HG03066 (cell line): Measurements from ENCODE around the gene MSH2.

ENCODE experiments used
- ATAC-seq: cut with Tn5 transposase; IDR thresholded peaks from one replicate; pipeline ENCODE4 v1.9.1; 2021; ENCODE audit warnings: low read depth; ENCODE audit not compliant: unreplicated experiment

MSH2 gene

DNA sequence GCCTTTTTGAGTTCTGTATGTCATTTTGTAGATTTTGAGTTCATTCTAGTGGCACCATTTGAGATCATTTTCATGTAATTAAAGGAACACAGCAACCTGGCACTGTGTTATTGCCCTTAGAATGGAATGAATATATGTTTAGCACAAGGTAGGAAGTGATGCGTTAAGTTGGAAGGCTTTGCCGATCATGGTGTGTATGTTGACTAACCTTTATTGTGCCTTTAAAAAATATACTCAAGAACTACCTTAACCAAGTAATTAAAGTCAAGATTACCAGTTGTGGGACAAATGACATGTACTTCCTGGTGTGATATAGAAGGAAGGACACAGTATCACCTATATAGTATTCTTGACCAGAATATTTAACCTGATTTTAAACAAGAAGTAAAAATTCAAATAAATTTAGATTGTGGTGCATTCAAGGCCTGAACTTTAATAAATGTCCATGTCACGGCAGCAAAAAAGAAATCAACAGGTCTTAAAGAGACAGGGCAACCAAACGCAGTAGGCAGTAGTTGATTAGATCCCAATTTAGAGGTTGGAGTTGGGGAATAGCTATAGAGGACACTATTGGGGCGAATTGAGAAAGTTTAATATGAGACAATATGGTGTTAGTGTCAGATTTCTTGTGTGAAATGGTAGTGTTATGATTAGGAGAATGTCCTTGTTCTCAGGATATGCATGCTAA is 68.6 kb downstream of the MSH2 start:
- no peak for ATAC-seq

DNA sequence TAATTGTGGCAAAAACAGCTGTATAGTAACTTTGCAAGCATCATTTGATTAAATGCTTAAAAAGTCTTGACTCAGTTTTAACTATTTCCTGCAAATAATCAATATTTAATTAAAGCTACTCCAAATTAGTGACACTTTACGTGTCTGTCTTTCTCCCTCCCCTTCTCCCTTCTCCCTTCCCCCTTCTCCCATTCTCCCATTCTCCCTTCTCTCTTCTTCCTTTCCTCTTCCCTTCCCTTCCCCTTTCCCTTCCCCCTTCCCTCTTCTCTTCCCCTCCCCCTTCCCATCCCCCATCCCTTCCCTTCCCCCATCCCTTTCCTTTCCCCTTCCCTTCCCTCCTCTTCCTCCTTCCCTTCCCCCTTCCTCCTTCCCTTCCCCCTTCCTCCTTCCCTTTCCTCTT is 76.9 kb downstream of the MSH2 start:
- no peak for ATAC-seq

DNA sequence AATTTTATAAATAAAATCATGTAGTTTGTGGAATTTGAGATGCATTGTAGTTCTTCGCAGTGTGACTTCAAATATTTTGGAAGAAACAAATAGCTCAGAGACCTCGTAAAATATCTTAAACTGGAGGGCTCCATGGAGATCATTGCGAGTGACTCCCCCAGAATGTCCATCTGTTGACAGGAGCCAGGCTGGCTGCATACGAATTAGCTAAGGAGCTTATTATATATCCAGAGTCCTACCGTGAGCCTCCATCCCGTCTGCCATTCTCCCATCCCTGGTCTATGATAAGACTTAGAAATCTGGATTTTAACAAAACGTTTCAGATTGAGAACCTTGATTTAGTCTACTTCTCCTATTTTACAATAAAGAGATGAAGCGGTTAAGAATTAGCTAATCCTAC is 80.2 kb downstream of the MSH2 start:
- ATAC-seq = no peak

DNA sequence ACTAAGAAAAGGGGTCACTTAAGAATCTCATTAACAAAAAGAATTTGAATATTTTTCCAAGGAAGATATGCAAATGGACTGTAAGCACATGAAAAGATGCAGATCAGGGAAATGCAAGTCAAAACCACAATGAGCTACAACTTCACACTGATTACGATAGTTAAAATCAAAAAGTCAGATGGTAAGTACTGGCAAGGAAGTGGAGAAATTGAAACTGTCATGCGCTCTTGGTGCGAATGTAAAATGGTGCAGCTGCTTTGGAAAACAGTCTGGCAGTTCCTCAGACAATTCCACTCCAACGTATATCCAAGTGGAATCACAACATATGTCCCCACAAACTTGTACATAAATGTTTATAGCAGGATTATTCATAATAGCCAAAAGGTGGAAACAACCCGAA is 81.4 kb downstream of the MSH2 start:
- no peak for ATAC-seq

DNA sequence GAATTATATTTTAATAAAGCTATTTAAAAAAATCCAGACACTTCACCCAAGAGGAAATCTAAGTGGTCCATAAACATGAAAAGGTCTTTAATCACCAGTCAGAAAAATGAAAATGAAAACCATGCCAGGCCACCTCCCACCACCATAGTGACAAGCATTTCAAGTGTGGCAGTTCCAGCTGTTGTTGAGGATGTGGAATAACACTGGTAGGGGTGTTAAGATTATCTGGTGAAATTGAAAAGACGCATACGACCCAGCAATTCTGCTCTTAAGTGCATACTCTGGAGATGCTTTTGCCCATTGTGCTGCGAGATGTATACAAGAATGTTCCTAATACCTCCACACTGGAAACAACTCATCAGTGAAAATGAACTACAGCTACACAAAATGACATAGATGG is 82.2 kb downstream of the MSH2 start:
- ATAC-seq = no peak

DNA sequence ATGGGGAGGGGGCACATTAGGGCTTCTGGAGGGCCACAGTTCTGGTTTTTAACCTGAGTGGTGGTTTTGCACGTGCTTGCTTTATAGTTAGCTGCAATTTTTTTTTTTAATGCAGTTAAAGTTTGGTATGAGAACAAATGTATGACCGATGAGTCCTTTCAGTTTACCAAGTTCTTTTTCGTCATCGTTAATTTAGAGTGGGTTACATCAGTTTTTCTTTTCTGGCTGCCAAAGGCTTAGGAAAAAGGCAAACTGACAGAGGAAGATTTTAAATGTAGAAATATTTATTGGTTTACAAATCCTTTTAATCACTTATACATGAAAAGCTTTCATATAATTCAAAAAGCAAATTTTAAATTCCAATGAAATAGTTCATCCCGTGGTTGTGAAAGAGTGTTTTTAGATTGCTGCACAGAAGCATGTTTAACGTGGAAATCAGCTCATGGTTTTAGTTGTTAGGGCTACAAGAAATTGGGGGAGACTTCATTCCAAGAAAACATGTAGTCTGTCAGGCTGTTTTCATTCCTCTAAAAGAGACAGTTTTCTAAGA is 82.9 kb downstream of the MSH2 start:
- no peak for ATAC-seq

DNA sequence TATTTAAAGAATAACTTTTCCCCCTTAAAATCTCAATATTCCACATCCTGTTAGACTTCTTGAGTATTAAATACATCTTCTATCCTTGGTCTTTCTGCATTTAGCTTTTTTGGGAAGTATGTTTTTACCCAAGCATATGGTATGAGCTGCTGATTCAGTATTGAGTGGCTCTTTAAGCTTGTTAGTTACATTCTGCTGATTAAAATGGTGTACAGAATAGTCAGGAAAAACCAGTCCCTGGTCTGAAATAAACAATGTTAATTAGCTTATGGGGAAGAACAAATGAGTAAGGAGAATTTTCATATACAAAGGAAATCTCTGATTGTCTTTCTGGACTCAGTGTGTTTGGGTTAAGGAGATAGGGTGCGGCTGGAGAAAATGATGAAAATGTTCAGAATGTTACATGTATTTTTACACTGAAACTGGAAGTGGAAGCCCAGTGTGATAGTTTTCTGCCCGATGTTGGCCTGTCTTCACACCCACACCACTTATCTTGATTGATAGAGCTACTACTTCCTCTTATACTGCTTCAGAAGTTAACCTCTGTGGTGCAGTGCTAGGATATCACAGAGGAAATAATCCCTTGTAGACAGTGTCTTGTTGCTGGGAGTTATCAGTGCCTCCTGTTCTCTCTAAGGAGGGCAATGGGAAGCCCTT is 84.0 kb downstream of the MSH2 start:
- peak; percentile 95 for ATAC-seq

DNA sequence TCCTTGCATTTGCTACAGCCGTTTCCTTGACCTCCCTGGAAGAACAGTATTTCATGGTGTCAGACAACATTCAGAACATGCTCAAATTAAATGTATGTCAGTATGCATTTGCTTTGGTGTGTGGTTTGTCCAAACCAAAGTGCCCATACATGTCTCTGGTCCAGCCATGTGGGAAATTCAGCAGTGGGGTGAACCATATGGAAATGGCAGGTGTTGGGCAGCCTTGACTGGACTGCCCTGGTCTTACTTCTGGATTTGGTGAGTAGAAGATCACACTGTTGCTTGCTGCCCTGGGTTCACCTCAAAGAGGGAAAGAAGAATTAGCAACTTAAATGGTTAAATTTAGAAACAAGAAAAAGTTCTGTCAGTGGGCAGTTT is 84.5 kb downstream of the MSH2 start:
- no peak for ATAC-seq

DNA sequence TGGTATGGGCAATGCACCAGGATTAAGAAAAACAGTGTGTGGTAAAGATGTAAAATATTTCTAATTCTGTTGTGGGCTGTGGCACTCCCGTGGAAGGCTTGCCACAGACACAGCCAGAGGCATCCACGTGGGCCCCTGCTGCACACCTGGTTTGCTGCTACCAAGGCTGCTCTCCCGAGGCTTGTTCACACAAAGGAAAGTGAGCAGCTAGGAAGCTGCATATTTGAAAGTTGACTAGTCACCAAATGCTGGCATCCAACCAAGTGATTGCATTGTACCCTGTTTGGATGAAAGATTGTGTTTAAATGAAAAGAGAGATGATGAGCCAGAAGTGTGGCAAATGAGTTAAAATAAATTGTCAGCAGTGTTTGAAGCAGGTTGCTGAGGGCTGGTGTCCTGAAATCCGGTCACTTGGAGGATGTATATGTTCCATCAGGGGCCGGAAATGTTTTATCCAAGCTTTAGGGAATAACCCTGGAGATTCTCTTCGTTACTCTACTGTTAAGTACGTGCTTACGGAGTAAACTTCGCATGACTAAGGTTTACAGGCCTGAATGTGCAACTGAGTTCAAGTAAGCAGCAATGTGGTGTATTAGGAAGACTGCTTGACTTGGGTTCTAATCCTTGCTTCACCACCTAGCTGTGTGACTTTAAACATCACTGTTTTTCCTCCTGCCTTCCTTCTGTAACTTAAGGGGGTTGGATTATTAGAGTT is 86.1 kb downstream of the MSH2 start:
- no peak for ATAC-seq

DNA sequence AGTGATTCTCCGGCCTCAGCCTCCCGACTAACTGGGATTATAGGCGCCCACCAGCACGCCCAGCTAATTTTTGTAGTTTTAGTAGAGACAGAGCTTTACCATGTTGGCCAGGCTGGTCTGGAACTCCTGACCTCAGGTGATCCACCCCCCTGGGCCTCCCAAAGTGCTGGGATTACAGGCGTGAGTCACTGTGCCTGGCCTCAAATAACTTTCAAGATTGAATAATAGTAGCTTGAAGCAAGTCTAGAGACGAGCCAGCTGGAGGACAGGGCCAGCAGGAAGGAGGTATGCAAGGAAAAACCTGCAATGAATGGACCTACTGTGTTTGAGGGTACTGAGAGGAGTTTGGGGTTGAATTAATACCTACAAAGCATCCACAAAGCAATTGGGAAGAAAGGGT is 87.5 kb downstream of the MSH2 start:
- no peak for ATAC-seq

DNA sequence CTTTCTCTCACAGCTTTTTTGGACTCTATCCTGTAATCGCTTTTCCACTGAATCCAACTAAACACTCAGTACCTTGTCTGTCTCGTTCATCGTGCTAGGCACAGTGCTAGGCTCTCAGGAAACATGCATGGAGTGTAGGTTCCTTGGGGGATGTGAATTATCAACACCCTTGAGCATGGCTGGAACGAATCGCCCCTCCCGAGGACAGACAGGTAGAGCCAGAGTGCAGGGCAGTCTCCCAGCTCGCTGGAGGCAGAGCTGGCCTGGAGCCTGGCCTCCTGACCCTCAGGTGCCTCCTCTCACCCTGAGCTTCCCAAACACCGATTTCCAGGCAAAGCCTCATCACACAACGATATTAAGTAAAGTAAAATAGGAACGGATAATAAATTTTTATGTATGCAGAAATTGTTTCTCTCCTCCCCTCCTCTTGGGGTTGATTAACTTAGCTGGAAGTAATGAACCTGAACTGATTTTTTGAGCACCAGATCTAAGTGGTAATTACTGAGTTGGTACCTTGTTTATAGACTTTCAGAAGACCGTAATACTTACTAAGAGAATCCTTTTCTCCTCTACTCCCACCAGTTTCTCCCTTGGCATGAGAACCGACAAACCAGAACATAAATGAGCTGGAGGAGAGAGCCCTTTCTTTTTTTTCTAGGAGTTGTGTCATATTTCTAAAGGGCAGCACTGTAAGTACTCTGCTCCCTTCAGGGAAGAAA is 90.5 kb downstream of the MSH2 start:
- no peak for ATAC-seq

DNA sequence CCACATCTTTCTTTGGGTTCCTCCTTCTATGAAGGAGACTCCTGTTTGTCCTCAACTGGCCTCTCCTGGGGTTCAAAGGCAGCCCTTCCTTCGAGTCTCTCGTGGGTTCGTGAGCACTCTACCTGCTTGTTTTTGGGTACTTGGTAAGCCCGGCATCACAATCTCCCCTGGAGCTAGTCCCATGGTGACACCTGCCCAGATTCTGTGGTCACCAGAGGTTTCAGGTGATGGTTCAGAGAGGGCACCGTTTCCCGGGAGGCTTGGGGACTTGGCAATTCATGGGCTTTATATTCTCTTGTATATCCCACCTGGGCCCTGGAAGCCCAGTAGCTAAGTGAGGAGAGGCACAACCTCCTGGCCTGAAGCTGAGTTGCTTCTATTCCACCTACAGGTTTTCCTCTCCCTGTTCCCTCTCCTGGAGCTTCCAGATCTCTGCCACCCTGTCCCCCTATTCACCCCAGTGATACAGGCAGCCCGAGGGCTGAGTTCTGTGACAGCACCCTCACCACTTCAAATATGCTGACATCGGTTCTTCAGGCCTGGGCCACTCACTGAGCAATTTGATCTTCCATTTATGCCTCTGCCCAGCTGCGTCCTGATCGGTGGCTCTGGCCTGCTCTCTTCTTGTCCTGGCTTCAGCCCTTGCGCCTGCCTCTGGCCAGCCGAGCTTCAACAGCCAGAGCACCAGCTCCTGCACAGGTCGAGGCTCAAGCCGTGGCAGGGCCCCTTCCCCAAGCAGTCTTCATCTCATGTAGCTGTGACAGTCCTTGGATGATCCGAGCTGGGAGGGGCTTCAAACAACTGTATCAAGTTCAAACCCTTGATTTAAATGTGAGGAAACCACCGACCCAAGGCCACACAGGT is 91.5 kb downstream of the MSH2 start:
- no peak for ATAC-seq

DNA sequence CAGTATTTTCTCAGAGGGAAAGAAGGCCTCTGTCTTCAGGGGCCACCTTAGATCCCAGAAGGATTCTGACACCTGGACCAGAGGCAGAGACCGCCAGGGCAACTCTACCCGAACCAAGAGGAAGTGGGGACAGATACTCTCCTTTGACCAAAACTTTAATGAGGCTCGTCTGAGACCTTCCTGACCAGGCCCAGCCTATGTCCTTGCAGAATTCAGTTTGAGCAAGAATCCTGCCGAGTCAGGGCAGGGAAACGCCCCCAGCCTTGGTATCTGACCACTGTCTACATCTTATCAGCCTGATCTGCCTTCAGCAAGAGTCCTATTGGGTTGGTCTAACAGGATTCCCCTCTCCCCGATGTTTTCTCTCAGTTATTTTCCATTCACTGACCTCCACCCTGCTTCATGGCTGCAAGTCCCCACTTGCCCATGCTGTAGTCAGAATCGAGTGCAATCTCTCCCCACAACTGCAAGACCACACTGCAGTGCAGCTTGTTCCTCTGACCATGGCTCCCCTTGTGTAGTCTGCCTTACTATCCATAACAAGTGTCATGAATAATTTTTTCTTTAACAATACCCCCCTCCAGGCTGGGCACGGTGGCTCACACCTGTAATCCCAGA is 95.0 kb downstream of the MSH2 start:
- ATAC-seq = no peak

DNA sequence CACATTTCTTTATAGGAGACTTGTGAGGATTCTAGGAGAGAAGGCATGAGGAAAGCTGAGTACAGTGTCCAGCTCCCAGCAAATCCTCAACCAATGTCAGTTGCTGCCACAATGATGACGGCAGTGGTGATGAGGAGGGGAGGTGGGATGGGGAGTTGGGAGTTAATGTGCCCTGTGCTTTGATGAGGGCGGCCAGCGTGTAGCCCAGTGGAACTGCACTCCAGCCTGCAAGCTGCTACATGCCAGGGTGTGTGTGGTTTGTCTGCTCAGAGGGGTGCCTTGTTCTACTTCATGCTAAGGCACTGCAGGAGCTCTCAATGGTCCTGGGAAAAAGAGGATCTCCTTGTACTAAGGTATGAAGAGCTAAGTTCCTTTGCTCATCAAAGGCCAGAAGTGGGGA is 96.1 kb downstream of the MSH2 start:
- ATAC-seq = no peak

DNA sequence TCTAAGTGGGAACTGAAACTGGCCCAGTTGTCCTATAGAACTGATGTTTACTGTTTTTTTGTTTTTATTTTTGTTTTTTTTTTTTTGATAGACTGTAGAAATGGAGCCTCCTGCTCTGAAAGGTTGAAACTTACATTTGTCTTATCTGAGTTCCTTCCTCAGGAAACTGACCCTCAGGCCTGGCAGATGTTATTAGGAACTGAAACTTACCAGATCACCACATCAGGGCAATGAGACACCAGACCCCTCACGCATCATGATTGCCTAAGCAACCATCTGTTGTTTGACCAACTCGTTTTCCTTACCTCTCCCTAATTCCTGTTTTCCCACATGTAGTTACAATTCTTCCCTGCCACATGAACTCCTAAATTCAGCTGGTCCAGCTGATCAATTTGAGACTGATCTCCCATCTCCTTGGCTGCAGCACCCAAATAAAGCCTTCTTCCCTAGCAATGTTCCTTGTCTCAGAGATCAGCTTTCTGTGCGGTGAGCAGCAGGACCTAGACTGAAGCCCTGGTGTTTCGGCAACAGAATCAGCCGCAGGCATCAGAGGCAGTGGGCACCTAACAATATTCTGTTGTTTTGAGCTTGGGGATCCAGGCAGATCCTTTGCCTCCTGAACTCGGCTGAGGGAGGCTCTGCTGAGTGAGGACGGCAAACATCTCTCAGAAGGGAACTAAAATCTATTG is 96.8 kb downstream of the MSH2 start:
- no peak for ATAC-seq

DNA sequence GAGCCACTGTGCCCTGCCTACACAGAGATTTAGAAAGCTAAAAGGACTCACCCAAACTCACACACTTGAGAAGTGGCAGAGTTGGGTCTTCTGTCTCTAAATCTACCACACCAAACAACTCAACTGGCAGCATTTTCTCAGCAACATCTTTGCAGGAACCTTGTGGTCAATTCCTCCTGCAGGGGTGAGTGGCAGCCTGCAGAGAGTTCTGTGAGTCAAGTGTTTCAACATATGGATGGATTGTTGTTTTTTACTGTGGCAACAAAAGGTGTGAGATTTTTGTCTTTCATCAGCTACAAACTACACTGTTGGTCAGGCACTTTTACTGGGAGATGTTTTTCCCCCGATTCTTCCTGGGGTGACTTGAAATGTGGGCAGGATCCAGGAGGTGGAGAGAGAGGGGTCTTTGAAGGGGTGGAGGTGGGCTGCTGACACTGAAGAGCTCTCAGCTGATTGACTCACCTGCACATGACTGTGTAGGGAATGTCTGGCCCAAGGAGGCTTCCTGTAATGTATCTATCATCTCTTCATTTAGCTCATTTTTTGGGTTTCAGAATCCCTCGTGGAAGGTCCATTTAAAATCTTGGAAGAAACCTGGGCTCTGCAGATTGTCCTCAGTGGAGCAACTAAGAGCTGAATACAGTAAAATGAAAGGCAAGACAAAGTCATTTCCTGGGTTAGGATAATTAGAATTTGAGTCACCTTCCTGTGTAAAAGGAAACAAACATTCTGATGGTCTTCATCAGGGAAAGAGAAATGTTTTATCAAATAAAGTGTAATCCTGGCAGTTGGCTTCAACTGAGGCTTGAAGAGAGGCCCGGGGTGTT is 98.6 kb downstream of the MSH2 start:
- no peak for ATAC-seq

DNA sequence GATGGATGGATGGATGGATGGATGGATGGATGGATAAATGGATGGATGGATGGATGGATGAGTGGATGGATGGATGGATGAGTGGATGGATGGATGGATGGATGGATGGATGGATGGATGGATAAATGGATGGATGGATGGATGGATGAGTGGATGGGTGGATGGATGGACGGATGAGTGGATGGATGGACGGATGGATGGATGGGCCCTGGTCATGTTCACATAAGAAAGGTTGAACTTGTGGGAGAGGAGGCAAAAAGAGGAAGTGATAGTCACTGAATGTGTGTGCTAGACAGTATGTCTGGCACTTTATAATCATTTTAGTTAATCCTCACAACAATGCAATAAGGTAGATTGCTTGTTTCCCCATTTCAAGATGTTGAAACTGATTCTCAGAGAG is 99.5 kb downstream of the MSH2 start:
- peak; percentile 70 for ATAC-seq

DNA sequence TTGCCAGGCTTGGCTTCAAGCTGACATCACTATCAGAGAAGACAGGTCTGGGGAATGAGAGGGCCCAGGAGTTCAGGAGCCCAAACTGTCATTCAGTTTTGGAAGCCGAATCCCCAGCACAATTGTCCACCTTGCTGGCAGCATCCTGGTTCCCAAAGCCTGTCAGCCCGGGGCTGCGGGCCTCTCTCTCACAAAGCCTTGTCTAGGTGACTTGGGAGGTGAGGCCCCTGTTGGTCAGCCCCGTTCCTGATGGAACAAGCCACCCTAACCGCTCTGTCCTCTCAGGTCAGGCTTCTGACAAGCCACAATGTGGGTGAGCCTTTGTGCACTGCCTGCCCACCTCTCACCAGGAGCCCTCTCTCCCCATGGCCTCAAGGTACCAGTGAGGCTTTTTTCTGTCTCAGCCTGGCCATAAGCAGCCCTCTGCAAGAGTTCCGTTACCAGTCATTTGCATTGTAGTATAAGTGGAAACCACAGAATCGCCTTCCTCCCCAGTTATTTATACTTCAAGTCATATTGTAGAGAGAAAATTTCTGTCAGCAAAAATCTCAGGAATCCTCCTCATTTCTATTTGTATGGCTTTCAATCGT is 100.6 kb downstream of the MSH2 start:
- ATAC-seq = peak; percentile 77
